HEK293 (cell line): ENCODE results near the gene SFXN3.

Experiments used
- KLF8 ChIP-seq: fragments of 450-650 bp; formaldehyde crosslinking; IDR thresholded peaks from 2 replicates; pipeline ENCODE4 v1.5.1; 2016; ENCODE audit warnings: missing biosample characterization, missing genetic modification characterization
- MYNN ChIP-seq: fragments of 450-650 bp; formaldehyde crosslinking; IDR thresholded peaks from 2 replicates; pipeline ENCODE4 v1.5.1; 2016; ENCODE audit warnings: missing biosample characterization, missing genetic modification characterization, borderline replicate concordance
- SP2 ChIP-seq: fragments of 450-650 bp; formaldehyde crosslinking; IDR thresholded peaks from 2 replicates; pipeline ENCODE4 v1.5.1; 2016; ENCODE audit warnings: missing biosample characterization, missing genetic modification characterization
- ZNF248 ChIP-seq: fragments of 450-650 bp; formaldehyde crosslinking; IDR thresholded peaks from 2 replicates; pipeline ENCODE4 v1.5.1; 2017; ENCODE audit warnings: missing biosample characterization, missing genetic modification characterization
- ZNF350 ChIP-seq: fragments of 450-650 bp; formaldehyde crosslinking; IDR thresholded peaks from 2 replicates; pipeline ENCODE4 v1.5.0; 2017; ENCODE audit warnings: missing biosample characterization, mild to moderate bottlenecking, missing genetic modification characterization
- ZNF404 ChIP-seq: fragments of 450-650 bp; formaldehyde crosslinking; IDR thresholded peaks from 2 replicates; pipeline ENCODE4 v1.5.1; 2017; ENCODE audit warnings: missing biosample characterization, missing genetic modification characterization
- ZNF48 ChIP-seq: fragments of 450-650 bp; formaldehyde crosslinking; IDR thresholded peaks from 2 replicates; pipeline ENCODE4 v1.5.1; 2016; ENCODE audit warnings: missing biosample characterization, missing genetic modification characterization
- ZNF510 ChIP-seq: fragments of 450-650 bp; formaldehyde crosslinking; IDR thresholded peaks from 2 replicates; pipeline ENCODE4 v1.5.1; 2018; ENCODE audit warnings: mild to moderate bottlenecking, missing genetic modification characterization, missing biosample characterization; ENCODE audit not compliant: insufficient replicate concordance
- ZNF548 ChIP-seq: fragments of 450-650 bp; formaldehyde crosslinking; IDR thresholded peaks from 2 replicates; pipeline ENCODE4 v1.5.1; 2016; ENCODE audit warnings: missing biosample characterization, missing genetic modification characterization
- ZNF560 ChIP-seq: fragments of 450-650 bp; formaldehyde crosslinking; IDR thresholded peaks from 2 replicates; pipeline ENCODE4 v1.5.1; 2017; ENCODE audit warnings: missing biosample characterization, missing genetic modification characterization, borderline replicate concordance
- ZNF596 ChIP-seq: fragments of 450-650 bp; IDR thresholded peaks from 2 replicates; pipeline ENCODE4 v1.5.0; 2018; ENCODE audit warnings: missing biosample characterization, mild to moderate bottlenecking, missing genetic modification characterization, moderate library complexity
- ZNF621 ChIP-seq: fragments of 450-650 bp; formaldehyde crosslinking; IDR thresholded peaks from 2 replicates; pipeline ENCODE4 v1.5.1; 2017; ENCODE audit warnings: missing biosample characterization, missing genetic modification characterization
- ZNF626 ChIP-seq: fragments of 450-650 bp; sonication (Bioruptor Pico); formaldehyde crosslinking; IDR thresholded peaks from 2 replicates; pipeline ENCODE4 v1.5.1; 2018; ENCODE audit warnings: missing biosample characterization, missing genetic modification characterization, inconsistent platforms
- ZNF747 ChIP-seq: fragments of 450-650 bp; formaldehyde crosslinking; IDR thresholded peaks from 2 replicates; pipeline ENCODE4 v1.5.1; 2016; ENCODE audit warnings: missing biosample characterization, missing genetic modification characterization
- ZNF76 ChIP-seq: fragments of 450-650 bp; formaldehyde crosslinking; IDR thresholded peaks from 2 replicates; pipeline ENCODE4; 2016; ENCODE audit warnings: low read depth, missing biosample characterization, missing genetic modification characterization, borderline replicate concordance
- ZNF776 ChIP-seq: fragments of 450-650 bp; formaldehyde crosslinking; IDR thresholded peaks from 2 replicates; pipeline ENCODE4 v1.5.0; 2017; ENCODE audit warnings: missing biosample characterization, missing genetic modification characterization, borderline replicate concordance
- ZNF791 ChIP-seq: fragments of 450-650 bp; formaldehyde crosslinking; IDR thresholded peaks from 2 replicates; pipeline ENCODE4 v1.5.1; 2016; ENCODE audit warnings: missing biosample characterization, missing genetic modification characterization
- ZNF837 ChIP-seq: fragments of 450-650 bp; formaldehyde crosslinking; IDR thresholded peaks from 2 replicates; pipeline ENCODE4 v1.5.1; 2016; ENCODE audit warnings: missing biosample characterization, missing genetic modification characterization
- TF ChIP-seq, protein P1 (sequence below): sonication (generic); formaldehyde crosslinking; IDR thresholded peaks from 2 replicates; pipeline ENCODE4 v1.8.1; 2022; ENCODE audit warnings: mild to moderate bottlenecking, moderate library complexity, missing genetic modification reagents
- TF ChIP-seq, protein P2 (sequence below): fragments of 450-650 bp; formaldehyde crosslinking; conservative IDR thresholded peaks from 2 replicates; pipeline ENCODE4 v1.5.1; 2016; ENCODE audit warnings: low read depth, missing biosample characterization, missing genetic modification characterization
- TF ChIP-seq, protein P3 (sequence below): fragments of 450-650 bp; formaldehyde crosslinking; IDR thresholded peaks from 2 replicates; pipeline ENCODE4 v1.5.1; 2016; ENCODE audit warnings: missing biosample characterization, missing genetic modification characterization, borderline replicate concordance
- TF ChIP-seq, protein P4 (sequence below): fragments of 450-650 bp; formaldehyde crosslinking; IDR thresholded peaks from 2 replicates; pipeline ENCODE4 v1.5.1; 2016; ENCODE audit warnings: missing biosample characterization, missing genetic modification characterization, borderline replicate concordance
- TF ChIP-seq, protein P5 (sequence below): fragments of 450-650 bp; formaldehyde crosslinking; IDR thresholded peaks from 2 replicates; pipeline ENCODE4 v1.5.1; 2016; ENCODE audit warnings: missing biosample characterization, missing genetic modification characterization

Gene SFXN3

DNA sequence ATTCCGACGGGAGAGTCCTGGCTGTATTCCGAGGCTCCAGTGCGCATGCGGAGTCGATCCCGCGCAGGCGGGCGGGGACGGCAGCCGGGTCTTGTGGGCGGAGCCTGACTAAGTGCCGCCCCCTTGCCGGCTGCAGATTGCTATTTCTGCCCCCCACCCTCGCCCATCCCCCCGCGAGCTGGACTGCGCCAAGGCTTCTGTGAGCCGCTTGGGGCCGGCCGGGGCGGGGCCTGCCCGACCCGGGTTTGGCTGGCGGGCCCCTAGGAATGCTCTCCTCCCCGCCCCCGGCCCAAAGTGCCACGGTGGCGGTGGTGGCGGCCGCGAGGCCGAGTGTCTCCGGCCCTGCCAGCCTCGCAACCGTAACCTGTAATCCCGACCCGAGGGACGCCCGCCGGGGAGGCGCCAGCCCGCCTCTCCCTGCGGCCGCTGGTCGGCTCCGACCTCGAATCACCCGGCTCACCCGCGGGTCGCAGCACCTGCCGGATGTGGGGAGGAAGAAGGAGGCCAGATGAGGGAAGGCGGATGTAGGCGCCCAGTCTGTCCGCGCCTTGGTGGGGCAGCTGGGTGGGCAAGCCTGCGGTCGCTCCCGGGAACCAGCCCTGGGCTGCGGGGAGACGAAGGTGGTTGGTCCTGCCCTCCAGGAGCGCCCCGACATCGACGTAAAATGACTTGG, 30.1 kb downstream of the SFXN3 start (continued):
- TF ChIP-seq, protein P1, sequence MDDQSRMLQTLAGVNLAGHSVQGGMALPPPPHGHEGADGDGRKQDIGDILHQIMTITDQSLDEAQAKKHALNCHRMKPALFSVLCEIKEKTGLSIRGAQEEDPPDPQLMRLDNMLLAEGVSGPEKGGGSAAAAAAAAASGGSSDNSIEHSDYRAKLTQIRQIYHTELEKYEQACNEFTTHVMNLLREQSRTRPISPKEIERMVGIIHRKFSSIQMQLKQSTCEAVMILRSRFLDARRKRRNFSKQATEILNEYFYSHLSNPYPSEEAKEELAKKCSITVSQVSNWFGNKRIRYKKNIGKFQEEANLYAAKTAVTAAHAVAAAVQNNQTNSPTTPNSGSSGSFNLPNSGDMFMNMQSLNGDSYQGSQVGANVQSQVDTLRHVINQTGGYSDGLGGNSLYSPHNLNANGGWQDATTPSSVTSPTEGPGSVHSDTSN (CRISPR knock-in tag) = 0 out of 2 replicates have a peak, but pooled peaks have one; percentile 39
- TF ChIP-seq ZNF404 (0 out of 2 replicates have a peak, but pooled peaks have one; percentile 24), ZNF626 (no peak), ZNF548 (tag by site-specific recombination) (no peak), MYNN (tag by site-specific recombination) (no peak), ZNF837 (tag by site-specific recombination) (no peak), ZNF621 (no peak), KLF8 (tag by site-specific recombination) (peak; percentile 93), ZNF560 (tag by site-specific recombination) (no peak), ZNF776 (tag by site-specific recombination) (no peak), ZNF76 (peak; percentile 78), ZNF791 (tag by site-specific recombination) (no peak), SP2 (tag by site-specific recombination) (peak; percentile 86), ZNF350 (no peak), ZNF747 (tag by site-specific recombination) (no peak), ZNF48 (tag by site-specific recombination) (no peak), ZNF248 (tag by site-specific recombination) (no peak), ZNF510 (no peak), ZNF596 (tag by site-specific recombination) (0 out of 2 replicates have a peak, but pooled peaks have one; percentile 5)
- TF ChIP-seq, protein P2, sequence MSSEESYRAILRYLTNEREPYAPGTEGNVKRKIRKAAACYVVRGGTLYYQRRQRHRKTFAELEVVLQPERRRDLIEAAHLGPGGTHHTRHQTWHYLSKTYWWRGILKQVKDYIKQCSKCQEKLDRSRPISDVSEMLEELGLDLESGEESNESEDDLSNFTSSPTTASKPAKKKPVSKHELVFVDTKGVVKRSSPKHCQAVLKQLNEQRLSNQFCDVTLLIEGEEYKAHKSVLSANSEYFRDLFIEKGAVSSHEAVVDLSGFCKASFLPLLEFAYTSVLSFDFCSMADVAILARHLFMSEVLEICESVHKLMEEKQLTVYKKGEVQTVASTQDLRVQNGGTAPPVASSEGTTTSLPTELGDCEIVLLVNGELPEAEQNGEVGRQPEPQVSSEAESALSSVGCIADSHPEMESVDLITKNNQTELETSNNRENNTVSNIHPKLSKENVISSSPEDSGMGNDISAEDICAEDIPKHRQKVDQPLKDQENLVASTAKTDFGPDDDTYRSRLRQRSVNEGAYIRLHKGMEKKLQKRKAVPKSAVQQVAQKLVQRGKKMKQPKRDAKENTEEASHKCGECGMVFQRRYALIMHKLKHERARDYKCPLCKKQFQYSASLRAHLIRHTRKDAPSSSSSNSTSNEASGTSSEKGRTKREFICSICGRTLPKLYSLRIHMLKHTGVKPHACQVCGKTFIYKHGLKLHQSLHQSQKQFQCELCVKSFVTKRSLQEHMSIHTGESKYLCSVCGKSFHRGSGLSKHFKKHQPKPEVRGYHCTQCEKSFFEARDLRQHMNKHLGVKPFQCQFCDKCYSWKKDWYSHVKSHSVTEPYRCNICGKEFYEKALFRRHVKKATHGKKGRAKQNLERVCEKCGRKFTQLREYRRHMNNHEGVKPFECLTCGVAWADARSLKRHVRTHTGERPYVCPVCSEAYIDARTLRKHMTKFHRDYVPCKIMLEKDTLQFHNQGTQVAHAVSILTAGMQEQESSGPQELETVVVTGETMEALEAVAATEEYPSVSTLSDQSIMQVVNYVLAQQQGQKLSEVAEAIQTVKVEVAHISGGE (tag by site-specific recombination) = peak; percentile 43
- TF ChIP-seq, protein P3, sequence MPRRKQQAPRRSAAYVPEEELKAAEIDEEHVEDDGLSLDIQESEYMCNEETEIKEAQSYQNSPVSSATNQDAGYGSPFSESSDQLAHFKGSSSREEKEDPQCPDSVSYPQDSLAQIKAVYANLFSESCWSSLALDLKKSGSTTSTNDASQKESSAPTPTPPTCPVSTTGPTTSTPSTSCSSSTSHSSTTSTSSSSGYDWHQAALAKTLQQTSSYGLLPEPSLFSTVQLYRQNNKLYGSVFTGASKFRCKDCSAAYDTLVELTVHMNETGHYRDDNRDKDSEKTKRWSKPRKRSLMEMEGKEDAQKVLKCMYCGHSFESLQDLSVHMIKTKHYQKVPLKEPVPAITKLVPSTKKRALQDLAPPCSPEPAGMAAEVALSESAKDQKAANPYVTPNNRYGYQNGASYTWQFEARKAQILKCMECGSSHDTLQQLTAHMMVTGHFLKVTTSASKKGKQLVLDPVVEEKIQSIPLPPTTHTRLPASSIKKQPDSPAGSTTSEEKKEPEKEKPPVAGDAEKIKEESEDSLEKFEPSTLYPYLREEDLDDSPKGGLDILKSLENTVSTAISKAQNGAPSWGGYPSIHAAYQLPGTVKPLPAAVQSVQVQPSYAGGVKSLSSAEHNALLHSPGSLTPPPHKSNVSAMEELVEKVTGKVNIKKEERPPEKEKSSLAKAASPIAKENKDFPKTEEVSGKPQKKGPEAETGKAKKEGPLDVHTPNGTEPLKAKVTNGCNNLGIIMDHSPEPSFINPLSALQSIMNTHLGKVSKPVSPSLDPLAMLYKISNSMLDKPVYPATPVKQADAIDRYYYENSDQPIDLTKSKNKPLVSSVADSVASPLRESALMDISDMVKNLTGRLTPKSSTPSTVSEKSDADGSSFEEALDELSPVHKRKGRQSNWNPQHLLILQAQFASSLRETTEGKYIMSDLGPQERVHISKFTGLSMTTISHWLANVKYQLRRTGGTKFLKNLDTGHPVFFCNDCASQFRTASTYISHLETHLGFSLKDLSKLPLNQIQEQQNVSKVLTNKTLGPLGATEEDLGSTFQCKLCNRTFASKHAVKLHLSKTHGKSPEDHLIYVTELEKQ = no peak
- TF ChIP-seq, protein P4, sequence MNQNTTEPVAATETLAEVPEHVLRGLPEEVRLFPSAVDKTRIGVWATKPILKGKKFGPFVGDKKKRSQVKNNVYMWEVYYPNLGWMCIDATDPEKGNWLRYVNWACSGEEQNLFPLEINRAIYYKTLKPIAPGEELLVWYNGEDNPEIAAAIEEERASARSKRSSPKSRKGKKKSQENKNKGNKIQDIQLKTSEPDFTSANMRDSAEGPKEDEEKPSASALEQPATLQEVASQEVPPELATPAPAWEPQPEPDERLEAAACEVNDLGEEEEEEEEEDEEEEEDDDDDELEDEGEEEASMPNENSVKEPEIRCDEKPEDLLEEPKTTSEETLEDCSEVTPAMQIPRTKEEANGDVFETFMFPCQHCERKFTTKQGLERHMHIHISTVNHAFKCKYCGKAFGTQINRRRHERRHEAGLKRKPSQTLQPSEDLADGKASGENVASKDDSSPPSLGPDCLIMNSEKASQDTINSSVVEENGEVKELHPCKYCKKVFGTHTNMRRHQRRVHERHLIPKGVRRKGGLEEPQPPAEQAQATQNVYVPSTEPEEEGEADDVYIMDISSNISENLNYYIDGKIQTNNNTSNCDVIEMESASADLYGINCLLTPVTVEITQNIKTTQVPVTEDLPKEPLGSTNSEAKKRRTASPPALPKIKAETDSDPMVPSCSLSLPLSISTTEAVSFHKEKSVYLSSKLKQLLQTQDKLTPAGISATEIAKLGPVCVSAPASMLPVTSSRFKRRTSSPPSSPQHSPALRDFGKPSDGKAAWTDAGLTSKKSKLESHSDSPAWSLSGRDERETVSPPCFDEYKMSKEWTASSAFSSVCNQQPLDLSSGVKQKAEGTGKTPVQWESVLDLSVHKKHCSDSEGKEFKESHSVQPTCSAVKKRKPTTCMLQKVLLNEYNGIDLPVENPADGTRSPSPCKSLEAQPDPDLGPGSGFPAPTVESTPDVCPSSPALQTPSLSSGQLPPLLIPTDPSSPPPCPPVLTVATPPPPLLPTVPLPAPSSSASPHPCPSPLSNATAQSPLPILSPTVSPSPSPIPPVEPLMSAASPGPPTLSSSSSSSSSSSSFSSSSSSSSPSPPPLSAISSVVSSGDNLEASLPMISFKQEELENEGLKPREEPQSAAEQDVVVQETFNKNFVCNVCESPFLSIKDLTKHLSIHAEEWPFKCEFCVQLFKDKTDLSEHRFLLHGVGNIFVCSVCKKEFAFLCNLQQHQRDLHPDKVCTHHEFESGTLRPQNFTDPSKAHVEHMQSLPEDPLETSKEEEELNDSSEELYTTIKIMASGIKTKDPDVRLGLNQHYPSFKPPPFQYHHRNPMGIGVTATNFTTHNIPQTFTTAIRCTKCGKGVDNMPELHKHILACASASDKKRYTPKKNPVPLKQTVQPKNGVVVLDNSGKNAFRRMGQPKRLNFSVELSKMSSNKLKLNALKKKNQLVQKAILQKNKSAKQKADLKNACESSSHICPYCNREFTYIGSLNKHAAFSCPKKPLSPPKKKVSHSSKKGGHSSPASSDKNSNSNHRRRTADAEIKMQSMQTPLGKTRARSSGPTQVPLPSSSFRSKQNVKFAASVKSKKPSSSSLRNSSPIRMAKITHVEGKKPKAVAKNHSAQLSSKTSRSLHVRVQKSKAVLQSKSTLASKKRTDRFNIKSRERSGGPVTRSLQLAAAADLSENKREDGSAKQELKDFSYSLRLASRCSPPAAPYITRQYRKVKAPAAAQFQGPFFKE (tag by site-specific recombination) = no peak
- TF ChIP-seq, protein P5, sequence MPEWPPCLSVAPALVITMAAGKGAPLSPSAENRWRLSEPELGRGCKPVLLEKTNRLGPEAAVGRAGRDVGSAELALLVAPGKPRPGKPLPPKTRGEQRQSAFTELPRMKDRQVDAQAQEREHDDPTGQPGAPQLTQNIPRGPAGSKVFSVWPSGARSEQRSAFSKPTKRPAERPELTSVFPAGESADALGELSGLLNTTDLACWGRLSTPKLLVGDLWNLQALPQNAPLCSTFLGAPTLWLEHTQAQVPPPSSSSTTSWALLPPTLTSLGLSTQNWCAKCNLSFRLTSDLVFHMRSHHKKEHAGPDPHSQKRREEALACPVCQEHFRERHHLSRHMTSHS (tag by site-specific recombination) = no peak
